Measurements from ENCODE around the gene SORCS2. TPM values are rescaled to one million over a fixed set of nuclear protein-coding genes. Genes with fewer than 3 reads are reported as not detected.

Gene SORCS2
- polyA plus RNA-seq, 1 donor from 2014 or later = 1.0 TPM

GRCh38 chr4:7464259-7464655, 271.9 kb downstream of the SORCS2 start:
- H3K27ac ChIP-seq (ENCODE audit: low read length) = no peak overlapping the region

GRCh38 chr4:7465017-7465416, 272.7 kb downstream of the SORCS2 start:
- no peaks in the 10 kb centered on the region for H3K9me3 ChIP-seq (ENCODE audit: low read length)
- no peak overlapping the region for H3K4me3 ChIP-seq (ENCODE audit: low read length)
- H3K36me3 ChIP-seq (ENCODE audit: insufficient read depth, low read length) = no peaks in the 10 kb centered on the region
- H3K27ac ChIP-seq (ENCODE audit: low read length) = no peak overlapping the region
- H3F3A ChIP-seq (ENCODE audit: insufficient read depth, low read length, poor library complexity, severe bottlenecking) = no peaks in the 10 kb centered on the region
- no peaks in the 10 kb centered on the region for H3K79me2 ChIP-seq (replicated peaks; ENCODE audit: insufficient read depth, low read length)
- no peaks in the 10 kb centered on the region for H3K9me2 ChIP-seq (ENCODE audit: insufficient read depth, low read length)
- no peak overlapping the region for H3K4me2 ChIP-seq (ENCODE audit: low read length)
- no peak overlapping the region for H3K9ac ChIP-seq (ENCODE audit: low read length)
- H4K20me1 ChIP-seq (ENCODE audit: insufficient read depth) = no peaks in the 10 kb centered on the region
- H2AFZ ChIP-seq (ENCODE audit: low read depth, low read length) = no peak overlapping the region
- no peaks in the 10 kb centered on the region for H3K27me3 ChIP-seq (ENCODE audit: insufficient read depth, low read depth, low read length)
- no peak for TF ChIP-seq MXI1 (conservative IDR thresholded peaks at IDR 0.05; ENCODE audit: poor library complexity, severe bottlenecking)
- TF ChIP-seq POLR2AphosphoS5 (IDR thresholded peaks at IDR 0.05) = no peak
- TF ChIP-seq SMC3 (conservative IDR thresholded peaks at IDR 0.05; ENCODE audit: poor library complexity) = no peak
- TF ChIP-seq EZH2 (IDR thresholded peaks at IDR 0.05; ENCODE audit: borderline replicate concordance, insufficient read depth, low read length, poor library complexity, severe bottlenecking) = no peak
- TF ChIP-seq TAF1 (IDR thresholded peaks at IDR 0.05; ENCODE audit: low read depth) = no peak
- no peak for TF ChIP-seq RAD21 (conservative IDR thresholded peaks at IDR 0.05)
- TF ChIP-seq EP300 (conservative IDR thresholded peaks at IDR 0.05; ENCODE audit: poor library complexity, severe bottlenecking) = no peak
- no peak for TF ChIP-seq REST (IDR thresholded peaks at IDR 0.05; ENCODE audit: borderline replicate concordance)

More at GRCh38 chr4:7464259-7464655, 271.9 kb downstream of the SORCS2 start:
- Histone ChIP-seq H3K79me2 (replicated peaks; ENCODE audit: insufficient read depth, low read length) (no peaks in the 10 kb centered on the region), H4K20me1 (ENCODE audit: insufficient read depth) (no peaks in the 10 kb centered on the region), H3K9me2 (ENCODE audit: insufficient read depth, low read length) (no peaks in the 10 kb centered on the region), H3F3A (ENCODE audit: insufficient read depth, low read length, poor library complexity, severe bottlenecking) (no peaks in the 10 kb centered on the region), H3K27me3 (ENCODE audit: insufficient read depth, low read depth, low read length) (no peaks in the 10 kb centered on the region), H3K4me2 (ENCODE audit: low read length) (no peak overlapping the region), H3K36me3 (ENCODE audit: insufficient read depth, low read length) (no peaks in the 10 kb centered on the region), H3K9me3 (ENCODE audit: low read length) (no peaks in the 10 kb centered on the region), H2AFZ (ENCODE audit: low read depth, low read length) (no peak overlapping the region), H3K4me3 (ENCODE audit: low read length) (no peak overlapping the region), H3K9ac (ENCODE audit: low read length) (no peak overlapping the region)
- TF ChIP-seq MXI1 (conservative IDR thresholded peaks at IDR 0.05; ENCODE audit: poor library complexity, severe bottlenecking) (no peak), SMC3 (conservative IDR thresholded peaks at IDR 0.05; ENCODE audit: poor library complexity) (no peak), RAD21 (conservative IDR thresholded peaks at IDR 0.05) (no peak), TAF1 (IDR thresholded peaks at IDR 0.05; ENCODE audit: low read depth) (no peak), EZH2 (IDR thresholded peaks at IDR 0.05; ENCODE audit: borderline replicate concordance, insufficient read depth, low read length, poor library complexity, severe bottlenecking) (no peak), EP300 (conservative IDR thresholded peaks at IDR 0.05; ENCODE audit: poor library complexity, severe bottlenecking) (no peak), POLR2AphosphoS5 (IDR thresholded peaks at IDR 0.05) (no peak), REST (IDR thresholded peaks at IDR 0.05; ENCODE audit: borderline replicate concordance) (no peak), CTCF (IDR thresholded peaks at IDR 0.05; ENCODE audit: poor library complexity, severe bottlenecking) (no peak)

Measured in neural cell (in vitro differentiated cells).